ENCODE data around the gene PKP1. TPM values are rescaled to one million over a fixed set of nuclear protein-coding genes. Genes with fewer than 3 reads are reported as not detected.

PKP1 gene
- total and polyA plus RNA-seq, 2 donors (not counting 3 experiments of a cell fraction or from before 2014, with no cell fraction given): 0.01 TPM; not detected in 1

- POLR2A ChIA-PET: no interaction called here
- Histone ChIP-seq H3K9me1 (replicated peaks; ENCODE audit: control insufficient read depth, extremely low read depth, insufficient read depth, low read length) (no peaks in the 10 kb centered on the region), H3K27me3 (ENCODE audit: control insufficient read depth in 2 of 2, insufficient read depth in 2 of 2, low read length in 2 of 2) (peaks cover 14 to 17% of the 10 kb centered on the region in 2 experiments), H3K9me3 (replicated peaks; ENCODE audit: control insufficient read depth, insufficient read depth, low read length) (no peaks in the 10 kb centered on the region), H3K4me2 (ENCODE audit: insufficient read depth, low read length) (no peak overlapping the region), H4K20me1 (replicated peaks; ENCODE audit: control insufficient read depth, extremely low read depth, insufficient read depth, low read length) (no peaks in the 10 kb centered on the region), H2AFZ (ENCODE audit: low read depth, low read length) (no peak overlapping the region), H3K4me3 (replicated peaks in 1 of 3; ENCODE audit: insufficient read depth in 1 of 3, low read depth in 1 of 3, low read length in 3 of 3) (no peak overlapping the region), H3K36me3 (ENCODE audit: control insufficient read depth in 2 of 2, extremely low read depth in 1 of 2, insufficient read depth in 2 of 2, low read length in 2 of 2) (no peaks in the 10 kb centered on the region), H3K79me2 (ENCODE audit: control insufficient read depth, insufficient read depth, low read length) (no peaks in the 10 kb centered on the region), H3K27ac (ENCODE audit: insufficient read depth, low read depth, low read length) (no peak overlapping the region), H3K9ac (replicated peaks; ENCODE audit: extremely low read depth, insufficient read depth, low read length) (no peak overlapping the region), H3K4me1 (ENCODE audit: control insufficient read depth, extremely low read depth, insufficient read depth, low read length) (no peaks in the 10 kb centered on the region)
- CTCF ChIA-PET: interaction anchor here (1.0 to 1.5 kb wide), 2 partner anchors 85 to 98 kb away, joined by 3 read pairs; no protein-coding TSS in a partner anchor
- FAIRE-seq (no peak), DNase-seq (ENCODE audit: low read depth, low spot score) (no peak)
- intact Hi-C loops (cut with micrococcal nuclease) (no loop called here), dilution Hi-C loops (cut with MboI; ENCODE audit: extremely low pct_ligation_motif_present, low sequenced_read_pairs) (no loop called here)
- BruUV-seq (replicated peaks): no TSS peak
- TF ChIP-seq EZH2 (IDR thresholded peaks at IDR 0.05; ENCODE audit: borderline replicate concordance, low read depth, low read length, severe bottlenecking): no peak
- no peak for TF ChIP-seq POLR2A (IDR thresholded peaks at IDR 0.05; ENCODE audit: low read depth, low read length)
- no peak for TF ChIP-seq POLR2AphosphoS5 (IDR thresholded peaks at IDR 0.05; ENCODE audit: insufficient read depth, low read depth, low read length)
- TF ChIP-seq JUN (IDR thresholded peaks at IDR 0.05; ENCODE audit: borderline replicate concordance, insufficient read depth, insufficient read length, low read depth): no peak
- TF ChIP-seq, protein P1, sequence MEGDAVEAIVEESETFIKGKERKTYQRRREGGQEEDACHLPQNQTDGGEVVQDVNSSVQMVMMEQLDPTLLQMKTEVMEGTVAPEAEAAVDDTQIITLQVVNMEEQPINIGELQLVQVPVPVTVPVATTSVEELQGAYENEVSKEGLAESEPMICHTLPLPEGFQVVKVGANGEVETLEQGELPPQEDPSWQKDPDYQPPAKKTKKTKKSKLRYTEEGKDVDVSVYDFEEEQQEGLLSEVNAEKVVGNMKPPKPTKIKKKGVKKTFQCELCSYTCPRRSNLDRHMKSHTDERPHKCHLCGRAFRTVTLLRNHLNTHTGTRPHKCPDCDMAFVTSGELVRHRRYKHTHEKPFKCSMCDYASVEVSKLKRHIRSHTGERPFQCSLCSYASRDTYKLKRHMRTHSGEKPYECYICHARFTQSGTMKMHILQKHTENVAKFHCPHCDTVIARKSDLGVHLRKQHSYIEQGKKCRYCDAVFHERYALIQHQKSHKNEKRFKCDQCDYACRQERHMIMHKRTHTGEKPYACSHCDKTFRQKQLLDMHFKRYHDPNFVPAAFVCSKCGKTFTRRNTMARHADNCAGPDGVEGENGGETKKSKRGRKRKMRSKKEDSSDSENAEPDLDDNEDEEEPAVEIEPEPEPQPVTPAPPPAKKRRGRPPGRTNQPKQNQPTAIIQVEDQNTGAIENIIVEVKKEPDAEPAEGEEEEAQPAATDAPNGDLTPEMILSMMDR (IDR thresholded peaks at IDR 0.05; ENCODE audit: extremely low read depth in 1 of 2, insufficient read depth in 1 of 2, low read depth in 1 of 2, low read length in 2 of 2): no peak
- no peak for TF ChIP-seq MYC (IDR thresholded peaks at IDR 0.05; ENCODE audit: low read depth, low read length)
- TF ChIP-seq, protein P2, sequence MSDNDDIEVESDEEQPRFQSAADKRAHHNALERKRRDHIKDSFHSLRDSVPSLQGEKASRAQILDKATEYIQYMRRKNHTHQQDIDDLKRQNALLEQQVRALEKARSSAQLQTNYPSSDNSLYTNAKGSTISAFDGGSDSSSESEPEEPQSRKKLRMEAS (IDR thresholded peaks at IDR 0.05; ENCODE audit: insufficient read depth, insufficient read length): no peak
- TF ChIP-seq GATA2 (IDR thresholded peaks at IDR 0.05; ENCODE audit: insufficient read depth, insufficient read length, low read depth, low read length): no peak
- TF ChIP-seq FOS (IDR thresholded peaks at IDR 0.05; ENCODE audit: borderline replicate concordance, insufficient read depth, low read length): no peak
Measured at GRCh38 chr1:201262963-201263608, 20.2 kb upstream of the PKP1 start.
